ENCODE results near the gene ATP5MC3.
"Not testable (repeated sequence)": the region's sequence is repeated elsewhere in the genome, so short reads cannot be mapped to it uniquely, and the experiment has no call there.

Gene ATP5MC3

DNA sequence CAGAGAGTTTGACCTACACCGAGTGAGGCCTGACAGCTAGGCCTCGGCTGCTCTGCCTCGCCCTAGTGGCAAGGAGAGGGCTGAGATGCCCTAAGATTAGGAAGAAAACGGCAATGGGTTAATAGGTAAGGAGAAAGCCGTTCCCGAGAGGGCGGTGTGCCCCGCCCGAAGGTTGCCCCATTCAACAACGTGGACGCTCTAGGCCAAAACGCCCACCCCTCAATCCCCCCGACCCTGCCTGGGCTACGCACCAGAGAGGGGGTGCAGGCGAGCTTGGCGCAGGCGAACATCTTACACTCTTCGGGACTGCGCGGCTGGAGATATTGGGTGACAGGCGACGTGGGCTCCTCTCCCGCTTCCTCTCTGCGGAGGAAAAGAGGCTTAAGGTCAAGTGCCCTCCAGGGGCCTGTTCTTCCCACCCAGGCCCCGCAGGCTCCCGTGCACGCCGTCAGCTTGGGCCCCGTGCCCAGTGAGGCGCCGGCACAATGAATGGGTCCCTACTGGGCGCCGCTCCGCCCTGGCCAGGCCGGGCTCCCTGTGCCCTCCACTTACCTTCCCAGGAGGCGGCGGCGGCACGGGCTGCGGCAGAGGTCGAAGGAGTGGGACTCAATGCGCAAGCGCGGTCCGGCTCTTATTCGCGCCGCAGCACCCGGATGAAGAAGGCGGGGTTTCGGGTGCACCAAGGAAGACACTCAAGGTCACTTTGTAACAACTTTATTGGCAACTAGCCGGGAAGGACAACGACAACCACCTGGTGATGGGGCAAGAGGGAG, at the start of gene ATP5MC3:
Gene ATP5MC3, minus strand, starts transcription at position 607 of the 773 bp plus-strand sequence. Its CDS starts 317 bp downstream, at position 290.
- DNase-seq: peak; percentile 23

DNA sequence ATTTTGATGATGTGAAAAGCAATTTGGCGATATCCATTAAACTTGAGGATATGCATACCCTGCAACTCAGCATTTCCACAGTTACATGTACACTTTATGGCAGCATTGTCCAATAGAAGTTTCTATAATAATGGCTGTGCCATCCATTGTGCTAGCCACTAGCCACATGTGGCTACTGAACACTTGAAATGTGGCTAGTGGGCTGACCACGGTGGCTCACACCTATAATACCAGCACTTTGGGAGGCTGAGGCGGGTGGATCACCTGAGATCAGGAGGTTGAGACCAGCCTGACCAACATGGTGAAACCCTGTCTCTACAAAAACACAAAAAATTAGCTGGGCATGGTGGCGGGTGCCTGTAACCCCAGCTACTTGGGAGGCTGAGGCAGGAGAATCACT, 47.1 kb upstream of the ATP5MC3 start:
- not testable (repeated sequence) for DNase-seq

DNA sequence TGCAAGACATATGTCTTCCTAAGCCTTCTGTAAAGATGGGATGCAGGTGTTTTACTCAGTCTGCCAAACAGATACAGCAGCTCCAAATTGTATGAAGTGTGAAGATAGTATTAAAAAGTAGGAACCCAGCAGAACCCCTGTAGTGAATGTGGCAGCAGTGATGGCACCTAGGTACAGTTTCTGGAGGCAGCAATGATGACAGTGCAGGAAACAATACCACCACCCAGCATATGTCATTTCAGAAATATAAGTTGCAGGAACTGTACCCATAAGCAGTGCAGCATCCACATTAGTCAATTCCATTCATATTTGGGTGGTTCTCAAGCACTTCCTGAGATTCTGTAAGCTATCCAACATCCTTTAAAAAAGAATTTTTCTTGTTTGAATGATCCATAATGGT, 46.7 kb upstream of the ATP5MC3 start:
- DNase-seq: no peak

DNA sequence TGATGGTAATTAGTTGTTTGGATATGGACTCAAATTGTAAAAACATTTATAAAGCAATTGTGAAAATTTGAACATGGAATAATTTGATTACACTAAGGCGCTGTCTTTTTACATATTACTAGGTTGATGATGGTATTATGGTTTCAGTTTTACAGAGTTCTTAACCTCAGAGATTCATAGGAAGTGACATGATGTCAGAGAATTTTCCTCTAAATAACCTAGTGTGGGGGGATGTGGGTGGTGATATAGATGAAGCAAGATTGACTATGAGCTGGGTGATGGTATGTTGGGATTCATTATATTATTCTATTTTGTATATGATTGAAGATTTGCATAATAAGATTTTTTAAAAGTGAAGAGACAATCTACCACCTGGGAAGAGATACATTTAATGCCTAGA, 45.9 kb upstream of the ATP5MC3 start:
- no peak for DNase-seq

DNA sequence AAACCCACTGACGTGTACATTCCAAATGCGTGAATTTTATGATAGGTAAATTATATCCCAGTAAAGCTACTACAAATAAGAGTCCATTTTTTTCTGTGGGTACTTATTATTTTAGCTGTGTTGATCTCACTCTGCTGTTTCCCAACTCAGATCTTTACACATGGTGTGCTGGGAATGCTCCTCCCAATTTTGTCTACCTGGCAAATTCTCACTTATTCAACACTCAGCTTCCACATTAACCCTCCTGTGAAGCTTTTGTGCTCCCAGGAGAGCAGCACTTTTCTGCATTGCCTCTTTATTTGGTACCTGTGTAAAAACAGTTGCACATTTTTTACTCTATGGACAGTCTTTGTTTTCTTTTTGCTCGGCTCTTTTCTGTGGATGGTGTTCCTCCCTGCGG, 38.6 kb upstream of the ATP5MC3 start:
- DNase-seq: no peak

DNA sequence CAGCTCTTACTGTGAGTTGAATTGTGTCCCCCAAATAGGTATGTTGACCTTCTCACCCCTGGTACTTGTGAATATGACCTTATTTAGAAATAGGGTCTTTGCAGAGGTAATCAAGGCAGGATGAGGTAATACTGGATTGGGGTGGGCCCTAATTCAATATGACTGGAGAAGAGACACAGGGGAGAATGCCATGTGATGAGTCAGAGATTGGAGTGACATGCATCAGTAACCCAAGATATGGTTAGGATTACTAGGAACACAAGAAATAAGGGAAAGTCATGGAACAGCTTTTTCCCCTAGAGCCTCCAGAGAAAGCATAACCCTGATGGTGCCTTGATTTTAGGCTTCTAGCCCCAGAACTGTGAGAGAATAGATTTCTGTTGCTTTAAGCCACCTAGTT, 37.0 kb upstream of the ATP5MC3 start:
- DNase-seq: no peak

DNA sequence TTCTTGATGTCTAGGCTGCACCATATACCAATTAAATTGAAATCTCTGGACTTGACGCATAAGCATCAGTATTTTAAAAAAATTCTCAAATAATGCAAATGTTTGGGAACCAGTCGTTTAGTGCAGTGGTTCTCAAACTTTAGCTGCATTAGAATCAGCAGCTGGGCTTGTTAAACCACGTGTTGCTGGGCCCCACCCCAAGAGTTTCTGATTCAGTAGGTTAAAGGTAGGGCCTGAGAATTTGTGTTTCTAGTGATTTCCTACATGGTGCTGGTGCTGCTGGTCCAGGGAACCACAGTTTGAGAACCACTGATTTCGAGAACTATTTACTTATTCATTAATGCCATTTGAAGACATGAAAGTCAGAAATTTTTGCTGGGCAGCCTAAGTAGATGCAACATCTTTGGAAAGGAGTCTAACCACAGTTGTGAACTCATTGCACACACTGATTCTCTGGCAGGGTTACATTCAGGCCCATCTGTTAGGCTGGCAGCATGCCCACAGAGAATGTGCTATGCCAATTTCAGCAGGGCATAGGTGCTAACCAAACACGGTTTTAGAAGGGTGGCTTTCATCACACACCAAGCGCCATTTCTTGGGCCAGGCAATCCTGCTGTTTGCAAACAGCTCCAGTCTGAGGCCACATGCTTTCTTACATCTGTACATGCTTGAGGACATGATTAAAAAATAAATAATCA, 26.4 kb upstream of the ATP5MC3 start:
- no peak for DNase-seq

DNA sequence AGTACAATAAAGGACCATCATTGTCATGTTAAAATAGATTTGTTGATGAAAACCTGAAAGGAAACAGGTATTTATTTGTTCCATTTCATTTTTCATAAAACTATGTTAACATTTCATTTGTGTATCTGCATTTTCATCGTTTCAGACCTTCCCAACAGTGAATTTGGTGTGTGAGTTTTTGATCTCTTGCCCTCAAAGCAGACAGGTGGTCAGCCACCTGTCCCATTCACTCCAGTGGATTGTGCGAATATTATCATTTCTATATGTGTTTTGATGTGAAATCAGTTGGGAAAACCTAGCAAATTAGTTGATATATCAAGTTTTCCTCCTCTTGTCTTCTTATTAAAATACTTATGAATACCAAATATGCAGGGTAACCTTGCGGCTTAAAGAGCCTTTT, 25.4 kb upstream of the ATP5MC3 start:
- DNase-seq: no peak

DNA sequence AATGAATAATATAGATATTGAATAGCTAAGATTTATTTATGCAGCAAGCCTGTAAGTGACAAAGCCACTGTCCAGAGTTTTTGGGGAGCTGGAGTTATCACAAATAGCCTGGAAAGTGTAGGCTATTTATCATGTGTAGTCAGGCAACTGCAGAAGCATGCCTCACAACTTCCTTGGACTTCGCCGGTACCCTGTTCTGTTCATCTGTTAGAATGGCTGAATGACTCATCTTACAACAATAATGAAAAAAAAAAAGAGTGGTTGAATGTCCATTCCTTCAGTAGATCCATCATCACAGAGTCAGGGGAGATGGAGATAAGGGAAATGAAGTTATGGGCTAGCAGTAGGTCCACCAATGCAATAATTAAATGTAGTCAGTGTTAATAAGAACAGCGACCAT, 24.0 kb upstream of the ATP5MC3 start:
- DNase-seq: no peak

DNA sequence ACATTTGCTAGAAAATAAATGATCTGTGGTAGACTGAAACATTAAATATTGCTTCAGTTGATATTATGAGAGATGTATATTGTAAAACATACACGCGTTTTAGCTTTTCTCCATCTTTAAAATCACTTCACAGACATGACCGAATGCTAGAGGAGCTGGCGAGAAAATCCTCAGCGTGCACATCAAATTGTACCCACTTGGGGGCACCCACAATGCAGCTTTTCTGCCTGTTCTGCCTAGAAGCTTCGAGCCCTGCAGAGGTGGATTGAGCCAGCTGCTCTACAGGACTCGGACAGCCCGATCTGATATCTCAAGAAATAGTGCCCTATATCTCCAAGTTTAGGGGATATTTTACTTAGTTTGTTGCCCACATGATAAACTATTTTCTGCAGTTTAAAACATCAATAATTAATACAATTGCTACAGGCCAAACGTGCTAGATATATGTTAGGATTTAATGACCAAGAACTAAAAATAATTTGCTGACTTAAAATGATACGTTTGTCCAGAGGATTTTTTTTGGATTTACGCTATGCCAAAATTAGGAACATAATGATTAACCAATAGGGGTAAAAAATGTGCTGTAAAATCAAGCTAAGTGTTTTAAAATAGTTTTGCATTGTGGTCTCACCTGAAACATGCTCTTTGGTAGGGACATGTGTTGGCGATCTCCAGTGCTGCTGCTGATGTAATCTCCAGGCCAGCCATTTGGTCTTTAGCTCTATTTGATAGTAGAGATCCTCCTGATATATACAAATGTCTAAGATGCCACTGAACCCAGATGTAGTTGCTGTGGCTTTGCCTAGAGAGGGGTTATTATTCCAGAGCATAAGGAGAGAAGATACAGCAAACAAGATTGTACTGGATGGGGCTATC, 22.3 kb upstream of the ATP5MC3 start:
- DNase-seq: peak; percentile 5

DNA sequence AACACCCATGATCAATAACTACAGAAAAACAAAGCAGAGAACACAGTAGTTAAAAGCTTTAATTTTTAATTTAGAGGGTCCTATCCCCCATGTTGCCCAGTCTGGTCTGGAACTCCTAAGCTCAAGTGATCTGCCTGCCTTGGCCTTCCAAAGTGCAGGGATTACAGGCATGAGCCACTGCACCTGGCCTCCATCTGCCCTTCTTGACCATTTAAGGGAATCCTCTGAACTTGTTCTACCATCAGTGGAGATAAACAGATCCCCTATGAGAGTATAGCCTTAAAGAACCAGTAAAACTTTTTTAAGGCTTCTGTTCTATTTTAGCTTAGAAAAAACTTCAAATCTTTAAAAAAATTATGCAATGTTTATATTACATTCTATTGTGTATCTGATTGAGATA, 13.5 kb upstream of the ATP5MC3 start:
- no peak for DNase-seq

DNA sequence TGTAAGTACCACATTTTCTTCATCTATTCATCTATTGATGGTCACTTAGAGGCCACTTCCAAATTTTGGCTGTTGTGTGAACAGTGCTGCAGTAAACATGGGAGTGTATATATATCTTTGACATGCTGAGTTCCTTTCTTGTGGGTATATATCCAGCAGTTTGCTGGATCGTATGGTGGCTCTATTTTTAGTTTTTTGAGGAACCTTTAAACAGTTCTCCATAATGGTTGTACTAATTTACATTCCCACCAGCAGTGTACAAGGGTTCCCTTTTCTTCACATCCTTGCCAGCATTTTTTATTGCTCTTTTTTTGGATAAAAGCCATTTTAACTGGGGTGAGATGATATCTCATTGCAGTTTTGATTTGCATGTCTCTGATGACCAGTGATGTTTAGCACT, 7.3 kb upstream of the ATP5MC3 start:
- no peak for DNase-seq

DNA sequence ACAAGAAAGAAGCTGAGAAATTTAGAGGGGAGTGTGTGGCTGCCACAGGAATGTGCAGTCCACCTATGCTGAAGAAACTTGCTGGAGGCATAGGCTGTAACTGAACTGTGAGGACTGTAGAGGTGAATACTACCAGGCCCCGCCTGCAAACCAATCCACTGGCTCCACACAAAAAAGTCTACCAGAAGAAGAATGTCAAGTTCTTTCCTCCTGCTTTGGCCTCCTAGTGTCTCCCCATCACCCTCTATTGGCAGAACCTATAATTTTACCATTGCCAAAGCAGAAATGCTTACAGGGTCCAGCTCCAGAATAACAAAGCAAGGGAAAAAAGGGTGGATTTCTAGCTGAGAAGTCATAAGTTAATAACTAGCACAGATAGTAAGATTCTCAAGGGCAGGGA, 5.9 kb upstream of the ATP5MC3 start:
- DNase-seq: no peak

DNA sequence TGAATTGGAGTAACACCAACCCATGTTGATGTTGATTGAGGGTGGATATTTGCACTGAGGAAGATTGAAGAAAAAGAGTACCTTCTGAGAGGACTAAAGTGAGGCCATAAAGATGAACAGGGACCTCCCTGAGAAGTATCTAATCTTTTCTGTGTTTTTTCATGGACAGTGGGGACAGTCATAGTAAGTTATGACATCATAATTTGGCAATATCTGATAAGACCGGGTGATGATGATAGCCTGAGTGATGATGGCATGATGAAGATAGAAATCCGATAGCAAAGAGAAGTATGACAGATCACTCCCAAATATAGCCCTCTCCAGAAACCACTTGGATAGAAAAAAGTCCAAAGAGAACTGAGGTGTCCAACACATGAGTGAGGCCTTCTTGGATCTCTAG, 2.2 kb upstream of the ATP5MC3 start:
- no peak for DNase-seq

DNA sequence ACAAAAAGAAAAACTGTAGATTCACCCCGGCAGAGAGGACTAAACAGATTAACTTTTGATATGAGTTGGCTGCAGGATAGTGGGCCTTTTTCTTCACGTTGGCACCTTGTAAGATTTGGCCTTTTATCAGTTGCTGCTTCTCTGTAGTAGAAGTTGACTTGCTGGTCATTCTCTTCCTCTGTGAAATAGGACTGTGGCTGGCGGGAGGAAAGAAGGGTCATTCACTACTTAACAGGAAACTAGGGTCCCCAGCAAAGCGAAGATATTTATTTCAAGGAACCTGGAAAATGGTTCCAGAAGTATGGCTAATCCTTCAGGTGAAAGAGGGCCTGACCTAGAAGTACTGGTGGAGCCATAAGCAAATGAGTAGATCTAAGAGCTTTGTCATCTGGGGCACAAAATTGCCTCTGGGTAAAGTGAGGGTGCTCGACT, 383 bp upstream of the ATP5MC3 start:
- DNase-seq: no peak

DNA sequence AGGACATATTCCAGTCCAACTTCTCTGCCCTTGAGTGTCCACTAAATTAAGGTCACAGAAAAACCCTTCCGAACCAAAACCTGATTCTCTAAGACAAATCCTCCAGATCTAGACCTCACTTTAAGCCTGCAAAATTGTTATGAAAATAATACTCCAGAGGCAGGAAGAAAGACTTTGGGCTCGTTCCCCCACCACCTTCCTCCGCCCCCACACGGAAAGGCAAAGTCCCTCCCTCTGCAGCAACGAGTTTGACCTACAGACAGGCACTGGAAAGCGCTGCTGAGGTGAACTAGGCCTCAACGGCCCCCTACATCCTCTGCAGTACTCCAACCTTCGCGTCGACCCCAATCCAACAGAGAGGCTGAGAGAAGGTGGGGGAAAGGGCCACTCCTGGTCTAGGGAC, 808 bp downstream of the ATP5MC3 start:
- DNase-seq: no peak

DNA sequence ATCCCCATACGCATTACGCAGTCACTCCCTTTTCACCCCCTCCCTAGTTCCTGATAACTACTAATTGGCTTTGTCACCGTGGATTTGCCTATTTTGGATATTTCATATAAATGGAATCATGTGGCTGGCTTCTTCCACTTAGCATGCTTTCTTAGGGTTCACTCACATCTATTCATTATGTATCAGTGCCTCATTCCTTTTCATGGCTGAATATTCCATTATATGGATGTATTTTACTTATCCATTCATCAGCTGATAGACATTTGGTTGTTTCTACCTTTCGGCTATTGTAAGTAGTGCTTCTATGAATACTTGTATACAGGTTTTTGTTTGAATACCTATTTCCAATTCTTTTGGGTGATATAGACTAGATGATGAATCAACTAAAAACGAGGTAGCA, 4.9 kb downstream of the ATP5MC3 start:
- no peak for DNase-seq

DNA sequence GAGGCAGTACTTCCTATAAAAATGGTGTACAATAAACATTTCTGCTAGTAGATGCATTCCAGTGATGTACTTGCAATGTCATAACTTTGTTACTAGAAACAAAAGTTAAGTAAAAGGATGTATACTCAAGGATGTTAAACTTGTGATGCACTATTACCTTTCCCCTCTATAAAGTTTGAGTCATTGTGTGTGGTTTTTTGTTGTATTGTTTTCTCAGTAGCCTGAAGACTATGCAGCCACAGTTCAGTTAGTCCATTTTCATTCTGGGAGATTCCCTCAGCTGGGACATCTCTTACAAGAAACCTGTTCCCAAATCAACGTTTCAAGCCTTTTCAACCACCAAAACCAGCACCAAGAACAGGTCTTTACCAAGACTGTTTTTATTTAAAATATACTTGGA, 5.6 kb downstream of the ATP5MC3 start:
- no peak for DNase-seq

DNA sequence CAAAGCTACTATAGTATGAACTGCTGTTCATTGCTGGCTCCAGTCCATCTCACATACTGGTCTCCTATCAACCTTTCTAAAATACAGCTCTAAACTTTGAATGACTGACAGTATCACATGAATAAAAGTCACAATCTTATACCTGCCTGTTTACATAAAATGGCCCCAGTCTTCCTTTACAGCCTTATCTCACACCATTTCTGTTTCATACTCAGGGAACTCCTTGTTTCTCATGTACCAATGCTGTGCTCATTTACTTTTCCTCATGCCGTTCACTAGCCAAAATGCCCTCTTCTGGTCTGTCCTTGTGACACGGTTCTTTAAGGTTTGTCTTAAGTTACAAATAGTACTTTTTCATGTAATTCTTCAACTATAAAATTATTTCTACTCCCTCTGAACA, 6.2 kb downstream of the ATP5MC3 start:
- DNase-seq: no peak

DNA sequence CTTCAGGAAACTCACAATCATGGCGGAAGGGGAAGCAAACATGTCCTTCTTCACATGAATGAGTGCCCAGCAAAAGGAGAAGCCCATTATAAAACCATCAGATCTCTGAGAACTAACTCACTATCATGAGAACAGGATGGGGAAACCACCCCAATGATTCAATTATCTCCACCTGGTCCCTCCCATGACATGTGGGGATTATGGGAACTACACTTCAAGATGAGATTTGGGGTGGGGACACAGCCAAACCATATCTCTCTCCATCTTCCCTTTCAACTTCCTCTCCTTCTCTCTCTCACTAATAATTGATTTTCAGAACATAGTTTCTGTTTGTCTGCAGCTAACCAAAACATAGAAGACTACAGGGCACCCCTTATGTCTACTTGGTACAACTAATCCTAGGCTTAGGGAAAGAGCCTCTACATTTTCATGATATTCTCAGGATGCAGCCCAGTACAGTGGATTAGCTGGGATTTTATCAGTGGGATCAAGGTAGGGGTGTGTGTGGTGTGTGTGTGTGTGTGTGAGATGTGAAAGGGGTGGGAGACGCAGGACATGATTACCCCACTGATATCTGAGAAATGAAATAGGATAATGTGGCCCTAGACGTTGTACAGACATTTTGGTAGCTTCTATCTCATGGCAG, 10.7 kb downstream of the ATP5MC3 start:
- no peak for DNase-seq

DNA sequence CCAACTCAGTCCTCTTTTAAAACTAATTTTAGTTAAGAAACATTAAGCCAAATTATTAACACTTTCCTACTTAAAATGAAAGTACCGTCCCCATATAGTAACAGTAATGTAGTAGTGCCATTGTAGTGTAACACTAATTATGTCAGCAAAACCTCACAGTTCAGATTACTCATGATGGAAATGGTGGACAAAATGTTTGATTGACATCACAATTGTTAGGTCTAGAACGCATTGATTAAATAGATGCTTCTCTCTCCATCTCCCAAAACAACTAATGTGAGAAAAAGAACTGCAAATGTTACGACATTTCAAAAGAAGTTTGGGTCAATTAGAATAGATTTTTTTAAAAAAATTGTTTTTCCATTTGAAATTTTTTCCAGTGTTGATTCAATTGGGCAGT, 12.3 kb downstream of the ATP5MC3 start:
- DNase-seq: no peak

DNA sequence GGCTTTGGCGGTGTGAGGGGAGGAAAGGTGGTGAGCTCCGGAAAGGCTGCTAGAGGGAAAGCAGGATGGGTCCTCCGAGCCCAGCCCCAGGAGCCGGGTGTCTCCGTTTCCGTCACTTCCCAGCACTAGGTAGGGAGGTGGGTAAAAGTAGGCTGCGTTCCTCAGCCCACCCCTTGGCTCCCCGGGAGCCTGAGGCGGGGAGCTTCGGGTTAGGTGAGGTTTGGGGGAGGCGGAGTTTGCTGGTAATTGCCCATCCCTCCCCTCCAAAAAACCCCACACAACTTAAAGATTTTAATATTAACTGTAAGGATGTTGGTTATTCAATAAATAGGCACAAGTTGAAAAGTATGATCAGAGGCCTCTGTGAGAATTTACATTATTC, 13.0 kb downstream of the ATP5MC3 start:
- DNase-seq: no peak
